ENCODE data around the gene CPPED1. TPM values are rescaled to one million over a fixed set of nuclear protein-coding genes. Genes with fewer than 3 reads are reported as not detected.

Gene CPPED1
- total and polyA plus RNA-seq, 10 of the 15 experiments (the other 5 are each of a cell fraction or from before 2014, with no cell fraction given) = 7.1 to 39.0 (median 16.0) TPM

DNA sequence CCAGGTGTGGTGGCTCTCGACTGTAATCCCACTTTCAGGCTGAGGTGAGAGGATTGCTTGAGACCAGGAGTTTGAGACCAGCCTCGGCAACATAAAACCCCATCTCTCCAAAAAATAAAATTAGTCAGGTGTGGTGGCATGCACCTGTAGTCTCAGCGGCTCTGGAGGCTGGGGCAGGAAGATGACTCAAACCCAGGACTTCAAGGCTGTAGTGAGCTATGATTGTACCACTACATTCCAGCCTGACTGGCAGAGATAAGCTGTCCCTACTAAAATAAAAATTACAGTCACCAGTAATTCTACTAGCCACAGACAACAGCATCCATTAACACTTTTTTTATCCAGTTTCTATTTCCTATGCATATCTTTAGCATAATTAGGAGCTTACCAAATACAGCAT lies 176.3 kb downstream of the CPPED1 start:
- WGBS (ENCODE audit: insufficient coverage, insufficient replicate concordance, low lambda C conversion rate, missing lambda C conversion rate) = 14% methylated on average over 3 of the region's 3 CpGs
- CTCF ChIA-PET = interaction anchor here (0.5 to 1.6 kb wide), 3 partner anchors 15 to 115 kb away, joined by 3 read pairs; no protein-coding TSS in a partner anchor
- SMC1A ChIA-PET (ENCODE audit: uncharacterized antibody, unreplicated experiment) = interaction anchor here (1.0 kb wide), 1 partner anchor 54 kb away, joined by 4 read pairs; no protein-coding TSS in a partner anchor
- DNase-seq (ENCODE audit: low read depth, low spot score) (no peak), FAIRE-seq (no peak), ATAC-seq (no peak)
- no peaks in the 10 kb centered on the region for H3K36me3 ChIP-seq (ENCODE audit: control insufficient read depth in 2 of 2, insufficient read depth in 2 of 2, low read length in 1 of 2)
- intact Hi-C loops (cut with micrococcal nuclease; ENCODE audit: unreplicated experiment) = no loop called here
- H2AFZ ChIP-seq (ENCODE audit: control insufficient read depth, low read depth, low read length) = no peak overlapping the region
- H3K79me2 ChIP-seq (ENCODE audit: control insufficient read depth, insufficient read depth, low read length) = no peaks in the 10 kb centered on the region
- H3K9me3 ChIP-seq (replicated peaks; ENCODE audit: control insufficient read depth, insufficient read depth, low read length) = no peaks in the 10 kb centered on the region; the same call in 2 of the 3 replicates
- POLR2A ChIA-PET = no interaction called here
- in situ Hi-C loops (cut with MboI) = no loop called here
- H3K4me2 ChIP-seq (ENCODE audit: control insufficient read depth, insufficient read depth) = no peak overlapping the region
- no peaks in the 10 kb centered on the region for H4K20me1 ChIP-seq (ENCODE audit: control insufficient read depth, insufficient read depth)
- RAD21 ChIA-PET (ENCODE audit: unreplicated experiment) = no interaction called here
- H3K27me3 ChIP-seq (replicated peaks in 1 of 2; ENCODE audit: control insufficient read depth in 2 of 2, insufficient read depth in 2 of 2, low read length in 1 of 2) = no peaks in the 10 kb centered on the region; a peak in 1 of 4 replicates
- H3K9ac ChIP-seq (ENCODE audit: control insufficient read depth, insufficient read depth, low read length) = no peak overlapping the region
- no peaks in the 10 kb centered on the region for H3K4me1 ChIP-seq (ENCODE audit: control insufficient read depth, insufficient read depth, low read length)
- H3K27ac ChIP-seq (ENCODE audit: control insufficient read depth, insufficient read depth) = no peak overlapping the region
- BruUV-seq (replicated peaks) = no TSS peak
- no peak overlapping the region for H3K4me3 ChIP-seq
- TF ChIP-seq STAT3 (IDR thresholded peaks at IDR 0.05; ENCODE audit: low read depth, low read length) (no peak), SREBF1 (IDR thresholded peaks at IDR 0.05; ENCODE audit: low read length) (no peak), CREB1 (IDR thresholded peaks at IDR 0.05; ENCODE audit: low read depth) (no peak), SIX5 (IDR thresholded peaks at IDR 0.05; ENCODE audit: low read depth, low read length, severe bottlenecking) (no peak), BHLHE40 (IDR thresholded peaks at IDR 0.05; ENCODE audit: borderline replicate concordance in 1 of 2, low read depth in 2 of 2, low read length in 1 of 2) (no peak), STAT1 (conservative IDR thresholded peaks at IDR 0.05) (no peak), RCOR1 (conservative IDR thresholded peaks at IDR 0.05; ENCODE audit: low read depth, low read length) (no peak), NKRF (conservative IDR thresholded peaks at IDR 0.05) (no peak), SP1 (IDR thresholded peaks at IDR 0.05; ENCODE audit: low read depth, low read length) (no peak), NBN (IDR thresholded peaks at IDR 0.05) (no peak), FOXM1 (IDR thresholded peaks at IDR 0.05; ENCODE audit: low read depth, low read length) (no peak)
- TF ChIP-seq, protein P1, sequence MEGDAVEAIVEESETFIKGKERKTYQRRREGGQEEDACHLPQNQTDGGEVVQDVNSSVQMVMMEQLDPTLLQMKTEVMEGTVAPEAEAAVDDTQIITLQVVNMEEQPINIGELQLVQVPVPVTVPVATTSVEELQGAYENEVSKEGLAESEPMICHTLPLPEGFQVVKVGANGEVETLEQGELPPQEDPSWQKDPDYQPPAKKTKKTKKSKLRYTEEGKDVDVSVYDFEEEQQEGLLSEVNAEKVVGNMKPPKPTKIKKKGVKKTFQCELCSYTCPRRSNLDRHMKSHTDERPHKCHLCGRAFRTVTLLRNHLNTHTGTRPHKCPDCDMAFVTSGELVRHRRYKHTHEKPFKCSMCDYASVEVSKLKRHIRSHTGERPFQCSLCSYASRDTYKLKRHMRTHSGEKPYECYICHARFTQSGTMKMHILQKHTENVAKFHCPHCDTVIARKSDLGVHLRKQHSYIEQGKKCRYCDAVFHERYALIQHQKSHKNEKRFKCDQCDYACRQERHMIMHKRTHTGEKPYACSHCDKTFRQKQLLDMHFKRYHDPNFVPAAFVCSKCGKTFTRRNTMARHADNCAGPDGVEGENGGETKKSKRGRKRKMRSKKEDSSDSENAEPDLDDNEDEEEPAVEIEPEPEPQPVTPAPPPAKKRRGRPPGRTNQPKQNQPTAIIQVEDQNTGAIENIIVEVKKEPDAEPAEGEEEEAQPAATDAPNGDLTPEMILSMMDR (IDR thresholded peaks at IDR 0.05 in 2 of 3, conservative IDR thresholded peaks at IDR 0.05 in 1 of 3; ENCODE audit: control insufficient read depth in 2 of 3, extremely low read depth in 1 of 3, insufficient read depth in 1 of 3, low read depth in 3 of 3, low read length in 3 of 3) = no peak
- TF ChIP-seq, protein P2, sequence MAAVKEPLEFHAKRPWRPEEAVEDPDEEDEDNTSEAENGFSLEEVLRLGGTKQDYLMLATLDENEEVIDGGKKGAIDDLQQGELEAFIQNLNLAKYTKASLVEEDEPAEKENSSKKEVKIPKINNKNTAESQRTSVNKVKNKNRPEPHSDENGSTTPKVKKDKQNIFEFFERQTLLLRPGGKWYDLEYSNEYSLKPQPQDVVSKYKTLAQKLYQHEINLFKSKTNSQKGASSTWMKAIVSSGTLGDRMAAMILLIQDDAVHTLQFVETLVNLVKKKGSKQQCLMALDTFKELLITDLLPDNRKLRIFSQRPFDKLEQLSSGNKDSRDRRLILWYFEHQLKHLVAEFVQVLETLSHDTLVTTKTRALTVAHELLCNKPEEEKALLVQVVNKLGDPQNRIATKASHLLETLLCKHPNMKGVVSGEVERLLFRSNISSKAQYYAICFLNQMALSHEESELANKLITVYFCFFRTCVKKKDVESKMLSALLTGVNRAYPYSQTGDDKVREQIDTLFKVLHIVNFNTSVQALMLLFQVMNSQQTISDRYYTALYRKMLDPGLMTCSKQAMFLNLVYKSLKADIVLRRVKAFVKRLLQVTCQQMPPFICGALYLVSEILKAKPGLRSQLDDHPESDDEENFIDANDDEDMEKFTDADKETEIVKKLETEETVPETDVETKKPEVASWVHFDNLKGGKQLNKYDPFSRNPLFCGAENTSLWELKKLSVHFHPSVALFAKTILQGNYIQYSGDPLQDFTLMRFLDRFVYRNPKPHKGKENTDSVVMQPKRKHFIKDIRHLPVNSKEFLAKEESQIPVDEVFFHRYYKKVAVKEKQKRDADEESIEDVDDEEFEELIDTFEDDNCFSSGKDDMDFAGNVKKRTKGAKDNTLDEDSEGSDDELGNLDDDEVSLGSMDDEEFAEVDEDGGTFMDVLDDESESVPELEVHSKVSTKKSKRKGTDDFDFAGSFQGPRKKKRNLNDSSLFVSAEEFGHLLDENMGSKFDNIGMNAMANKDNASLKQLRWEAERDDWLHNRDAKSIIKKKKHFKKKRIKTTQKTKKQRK (IDR thresholded peaks at IDR 0.05; ENCODE audit: low read depth, low read length) = no peak
- TF ChIP-seq, protein P3, sequence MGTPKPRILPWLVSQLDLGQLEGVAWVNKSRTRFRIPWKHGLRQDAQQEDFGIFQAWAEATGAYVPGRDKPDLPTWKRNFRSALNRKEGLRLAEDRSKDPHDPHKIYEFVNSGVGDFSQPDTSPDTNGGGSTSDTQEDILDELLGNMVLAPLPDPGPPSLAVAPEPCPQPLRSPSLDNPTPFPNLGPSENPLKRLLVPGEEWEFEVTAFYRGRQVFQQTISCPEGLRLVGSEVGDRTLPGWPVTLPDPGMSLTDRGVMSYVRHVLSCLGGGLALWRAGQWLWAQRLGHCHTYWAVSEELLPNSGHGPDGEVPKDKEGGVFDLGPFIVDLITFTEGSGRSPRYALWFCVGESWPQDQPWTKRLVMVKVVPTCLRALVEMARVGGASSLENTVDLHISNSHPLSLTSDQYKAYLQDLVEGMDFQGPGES (IDR thresholded peaks at IDR 0.05) = no peak
